ENCODE results near the gene TSHZ2.

DNA sequence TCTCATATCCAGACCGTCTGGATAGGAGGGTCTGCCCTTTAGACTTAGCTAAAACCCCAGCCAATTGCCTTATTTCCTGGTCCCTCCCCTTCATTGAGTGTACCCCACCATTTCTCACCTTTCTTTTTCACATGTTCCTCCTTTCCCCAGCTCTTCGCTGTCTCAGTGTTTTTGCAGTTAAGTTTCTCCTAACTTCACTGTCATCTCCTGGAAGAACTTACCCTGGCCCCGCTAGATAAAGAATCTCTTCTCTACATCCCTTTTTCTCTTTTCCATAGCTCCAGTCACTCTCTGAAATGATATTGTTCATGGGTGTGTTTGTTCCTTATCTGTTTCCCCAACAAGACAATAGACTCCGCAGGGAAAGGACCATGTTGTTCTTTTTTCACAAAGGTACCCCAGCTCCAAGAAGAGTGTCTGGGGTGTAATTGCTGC lies 208.8 kb downstream of the TSHZ2 start:
- TF ChIP-seq, protein P1, sequence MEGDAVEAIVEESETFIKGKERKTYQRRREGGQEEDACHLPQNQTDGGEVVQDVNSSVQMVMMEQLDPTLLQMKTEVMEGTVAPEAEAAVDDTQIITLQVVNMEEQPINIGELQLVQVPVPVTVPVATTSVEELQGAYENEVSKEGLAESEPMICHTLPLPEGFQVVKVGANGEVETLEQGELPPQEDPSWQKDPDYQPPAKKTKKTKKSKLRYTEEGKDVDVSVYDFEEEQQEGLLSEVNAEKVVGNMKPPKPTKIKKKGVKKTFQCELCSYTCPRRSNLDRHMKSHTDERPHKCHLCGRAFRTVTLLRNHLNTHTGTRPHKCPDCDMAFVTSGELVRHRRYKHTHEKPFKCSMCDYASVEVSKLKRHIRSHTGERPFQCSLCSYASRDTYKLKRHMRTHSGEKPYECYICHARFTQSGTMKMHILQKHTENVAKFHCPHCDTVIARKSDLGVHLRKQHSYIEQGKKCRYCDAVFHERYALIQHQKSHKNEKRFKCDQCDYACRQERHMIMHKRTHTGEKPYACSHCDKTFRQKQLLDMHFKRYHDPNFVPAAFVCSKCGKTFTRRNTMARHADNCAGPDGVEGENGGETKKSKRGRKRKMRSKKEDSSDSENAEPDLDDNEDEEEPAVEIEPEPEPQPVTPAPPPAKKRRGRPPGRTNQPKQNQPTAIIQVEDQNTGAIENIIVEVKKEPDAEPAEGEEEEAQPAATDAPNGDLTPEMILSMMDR (IDR thresholded peaks at IDR 0.05), result no peak
- TF ChIP-seq ZFX (IDR thresholded peaks at IDR 0.05; ENCODE audit: borderline replicate concordance), result no peak
